Activated T-helper 1 cell treated with anti-CD3 and anti-CD28 coated beads, Interleukin-12 subunit alpha, Interleukin-12 subunit beta, Interleukin-2, Interleukin-4 antibody, amounts not matched to agents 30 ng/mL and 10 ng/mL and 1 ng/mL, durations not matched to agents 14 hours and 24 hours and 36 hours (primary cell): ENCODE data around the gene TAP2. TPM values are rescaled to one million over a fixed set of nuclear protein-coding genes. Genes with fewer than 3 reads are reported as not detected.

Experiments
- DNase-seq: peaks from one replicate; pipeline ENCODE4 v3.0.0; 2021; ENCODE audit warnings: low spot score
- H3K27ac Mint-ChIP-seq: one replicate; pipeline ENCODE4 v1.8.0; 2021; ENCODE audit warnings: mild to moderate bottlenecking, mixed read lengths
- H3K27me3 Mint-ChIP-seq: one replicate; pipeline ENCODE4 v1.8.0; 2022; ENCODE audit warnings: mild to moderate bottlenecking, moderate library complexity, mixed read lengths; ENCODE audit not compliant: insufficient read depth
- H3K36me3 Mint-ChIP-seq: one replicate; pipeline ENCODE4 v1.8.0; 2021; ENCODE audit warnings: low read depth, mixed read lengths
- H3K4me1 Mint-ChIP-seq: one replicate; pipeline ENCODE4 v1.8.0; 2021; ENCODE audit warnings: low read depth, mixed read lengths
- H3K4me3 Mint-ChIP-seq: one replicate; pipeline ENCODE4 v1.8.0; 2021; ENCODE audit warnings: mild to moderate bottlenecking, moderate library complexity, mixed read lengths
- H3K9me3 Mint-ChIP-seq: one replicate; pipeline ENCODE4 v1.8.0; 2021; ENCODE audit warnings: mixed read lengths
- intact Hi-C: fragments of 100-400 bp; cut with micrococcal nuclease; formaldehyde crosslinking; loops from one replicate; pipeline ENCODE4 v1.15.1; 2024
- total RNA-seq: library from RNA; stranded (reverse); gene quantifications from 2 replicates; pipeline ENCODE4 v1.2.3, GENCODE V29; 2022

Gene TAP2
- total RNA-seq, 1 donor from 2014 or later: 160 TPM

DNA sequence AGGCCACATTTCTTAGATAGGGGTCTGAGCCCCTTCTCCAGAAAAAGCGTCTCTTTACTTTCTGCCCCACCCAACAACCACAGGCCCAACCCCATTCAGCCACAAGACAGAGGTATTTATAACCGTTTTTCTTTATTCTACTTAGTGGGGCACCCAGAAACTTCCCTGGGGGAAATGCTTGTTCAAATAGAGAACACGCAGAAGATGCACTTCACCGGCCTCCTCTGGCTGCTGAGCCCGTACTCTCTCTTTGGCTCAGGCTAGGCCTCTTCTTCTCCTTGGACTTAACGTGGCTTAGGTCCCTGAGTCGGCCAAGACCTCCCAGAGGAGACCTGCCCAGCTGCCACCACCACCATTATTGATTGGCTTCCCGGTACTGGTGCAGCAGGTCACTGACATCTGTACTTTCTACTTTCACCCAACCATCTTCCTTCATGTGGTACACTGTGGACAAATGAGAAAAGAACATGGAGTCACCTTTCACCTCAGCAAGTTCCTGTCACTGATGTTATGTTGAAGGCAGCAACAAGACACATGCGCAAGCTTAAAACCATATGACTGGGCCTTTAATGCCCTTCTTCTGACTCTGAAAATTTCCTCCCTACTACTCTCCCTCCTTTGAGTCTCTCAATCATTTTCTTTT lies 2.2 kb upstream of the TAP2 start:
- Mint-ChIP-seq H3K27me3 (no peaks in the 10 kb centered on the region), H3K27ac (peak overlapping the region; percentile 88), H3K36me3 (peaks cover 70% of the 10 kb centered on the region), H3K4me3 (peak overlapping the region; percentile 93), H3K9me3 (no peaks in the 10 kb centered on the region), H3K4me1 (peaks cover 70% of the 10 kb centered on the region)
- DNase-seq: peak; percentile 25
- intact Hi-C loops: loop anchor here (5.0 to 10.0 kb wide), 3 partner anchors 472 to 1188 kb away; partner anchors contain the start of genes BAG6, CUTA, PHF1 and TAPBP

DNA sequence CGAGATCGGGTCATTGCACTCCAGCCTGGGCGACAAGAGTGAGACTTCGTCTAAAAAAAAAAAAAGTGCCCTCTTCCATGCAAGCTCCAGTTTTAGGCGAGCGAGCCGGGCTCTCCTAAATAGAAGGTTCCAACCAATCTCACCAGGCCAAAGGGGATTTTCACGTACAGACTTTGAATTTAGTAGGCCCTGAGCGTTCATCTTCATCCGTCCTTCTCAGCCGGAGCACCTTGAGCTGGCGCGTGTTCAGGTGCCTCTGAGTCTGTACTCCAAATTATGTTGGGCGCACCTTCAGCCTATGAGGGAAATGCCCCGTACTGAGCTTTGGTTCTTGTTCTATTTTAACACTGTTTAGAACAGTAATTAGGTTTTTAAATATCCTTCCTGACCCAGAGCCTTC lies 817 bp upstream of the TAP2 start:
- intact Hi-C loops: loop anchor here (2.0 kb wide), 1 partner anchor 55 kb away; no protein-coding TSS in a partner anchor
- no peak for DNase-seq
- peaks cover 72% of the 10 kb centered on the region for H3K36me3 Mint-ChIP-seq
- H3K4me3 Mint-ChIP-seq: peak overlapping the region; percentile 79
- H3K27me3 Mint-ChIP-seq: no peaks in the 10 kb centered on the region
- peaks cover 77% of the 10 kb centered on the region for H3K4me1 Mint-ChIP-seq
- H3K27ac Mint-ChIP-seq: peak overlapping the region; percentile 89
- H3K9me3 Mint-ChIP-seq: no peaks in the 10 kb centered on the region

DNA sequence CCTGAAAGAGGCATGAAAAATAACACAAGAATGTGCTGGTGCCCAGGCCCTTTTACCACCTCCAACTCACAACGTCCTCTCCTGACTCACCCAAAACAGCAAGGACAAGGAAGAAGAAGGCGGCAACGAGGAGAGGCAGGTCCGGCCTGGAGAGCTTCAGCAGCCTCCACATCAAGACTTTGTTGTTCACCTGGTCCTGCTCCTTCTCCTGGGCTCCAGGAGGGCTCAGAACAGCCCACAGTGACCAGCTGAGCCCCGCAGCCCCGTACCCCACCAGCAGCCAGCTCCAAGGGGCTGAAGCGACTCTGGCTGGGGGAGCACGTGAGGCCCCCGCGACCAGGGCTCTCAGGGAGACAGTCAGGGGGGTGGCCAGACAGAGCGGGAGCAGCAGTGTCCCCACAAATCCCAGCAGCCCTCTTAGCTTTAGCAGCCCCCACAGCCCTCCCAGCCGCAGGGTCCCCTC lies 857 bp downstream of the TAP2 start:
- Mint-ChIP-seq H3K9me3 (no peaks in the 10 kb centered on the region), H3K4me3 (peak overlapping the region; percentile 79), H3K27ac (peak overlapping the region; percentile 72), H3K27me3 (no peaks in the 10 kb centered on the region), H3K4me1 (peaks cover 88% of the 10 kb centered on the region), H3K36me3 (peaks cover 76% of the 10 kb centered on the region)
- intact Hi-C loops: loop anchor here (1.0 to 2.0 kb wide), 4 partner anchors 17 to 134 kb away; partner anchors contain the start of gene PSMB9
- no peak for DNase-seq

DNA sequence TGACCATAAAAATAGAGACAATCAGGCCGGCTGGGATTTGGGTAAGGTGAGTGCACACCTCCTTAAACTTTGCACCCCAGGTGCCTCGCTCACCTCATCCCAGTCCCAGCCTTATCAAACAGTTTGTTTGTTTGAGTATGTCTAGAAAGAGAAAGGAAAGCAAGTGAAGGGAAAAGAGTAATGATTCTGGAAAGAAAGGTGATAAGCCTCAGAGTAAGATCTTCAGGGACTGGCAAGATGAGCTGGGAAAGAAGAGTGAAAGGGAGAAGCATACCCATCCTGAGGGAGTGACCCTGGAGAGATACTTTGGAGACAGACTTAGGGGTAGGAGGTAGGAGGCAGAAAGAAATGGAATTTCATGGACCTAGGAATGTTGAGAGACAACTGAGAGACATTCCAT lies 1.7 kb downstream of the TAP2 start:
- Mint-ChIP-seq H3K36me3 (peaks cover 75% of the 10 kb centered on the region), H3K27ac (peak overlapping the region; percentile 72), H3K4me1 (peaks cover 88% of the 10 kb centered on the region), H3K4me3 (peak overlapping the region; percentile 79), H3K27me3 (no peaks in the 10 kb centered on the region), H3K9me3 (no peaks in the 10 kb centered on the region)
- DNase-seq: no peak
- intact Hi-C loops: no loop called here

DNA sequence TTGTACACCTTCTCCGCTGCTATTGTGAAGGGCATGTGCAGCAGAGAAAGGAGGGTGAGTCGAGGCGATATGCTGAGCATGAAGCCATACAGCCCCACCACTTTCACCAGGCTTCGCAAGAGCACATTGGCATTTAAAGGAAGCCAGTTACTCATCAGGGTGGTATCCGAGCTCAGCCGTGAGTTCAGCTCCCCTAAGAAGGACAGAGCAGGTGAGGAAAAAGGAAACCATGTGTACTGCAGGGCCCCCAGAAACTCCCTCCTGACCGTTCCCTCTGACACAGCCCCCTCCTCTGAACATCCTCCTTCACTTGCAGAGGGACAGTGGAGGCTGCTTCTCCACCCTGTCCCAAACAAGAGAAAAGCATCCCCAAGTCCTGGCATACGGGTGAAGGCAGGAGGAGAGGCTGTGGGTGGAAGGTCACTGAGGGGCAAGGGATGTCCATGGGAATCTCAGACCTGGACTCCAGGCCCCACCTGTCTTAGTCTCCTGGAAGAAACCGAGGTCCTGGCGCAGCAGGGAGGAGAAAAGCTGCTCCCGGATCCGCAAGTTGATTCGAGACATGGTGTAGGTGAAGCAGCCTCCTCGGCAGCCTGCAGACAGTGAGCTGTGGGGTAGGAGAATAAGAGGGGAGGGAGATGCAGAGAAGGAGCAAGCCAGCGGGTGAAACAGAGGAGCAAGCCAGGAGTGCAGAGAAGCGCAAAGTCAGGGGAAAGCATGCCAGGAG lies 3.2 kb downstream of the TAP2 start:
- Mint-ChIP-seq H3K27me3 (no peaks in the 10 kb centered on the region), H3K9me3 (no peaks in the 10 kb centered on the region), H3K27ac (peak overlapping the region; percentile 24), H3K36me3 (peaks cover 74% of the 10 kb centered on the region), H3K4me1 (peaks cover 88% of the 10 kb centered on the region), H3K4me3 (peak overlapping the region; percentile 79)
- no peak for DNase-seq
- intact Hi-C loops: no loop called here

DNA sequence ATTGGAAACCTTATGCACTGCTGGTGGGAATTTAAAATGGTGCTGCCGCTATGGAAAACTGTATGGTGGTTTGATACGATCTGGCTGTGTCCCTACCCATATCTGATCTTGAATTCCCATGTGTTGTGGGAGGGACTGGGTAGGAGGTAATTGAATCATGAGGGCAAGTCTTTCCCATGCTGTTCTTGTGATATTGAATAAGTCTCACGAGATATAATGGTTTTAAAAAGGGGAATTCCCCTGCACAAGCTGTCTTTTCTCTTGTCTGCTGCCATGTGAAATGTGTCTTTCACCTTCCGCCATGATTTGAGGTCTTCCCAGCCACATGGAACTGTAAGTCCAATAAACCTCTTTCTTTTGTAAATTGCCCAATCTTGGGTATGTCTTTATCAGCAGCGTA lies 4.9 kb downstream of the TAP2 start:
- H3K4me3 Mint-ChIP-seq: peak overlapping the region; percentile 34
- no peaks in the 10 kb centered on the region for H3K9me3 Mint-ChIP-seq
- peaks cover 82% of the 10 kb centered on the region for H3K36me3 Mint-ChIP-seq
- no peaks in the 10 kb centered on the region for H3K27me3 Mint-ChIP-seq
- no peak for DNase-seq
- peak overlapping the region; percentile 5 for H3K27ac Mint-ChIP-seq
- intact Hi-C loops: no loop called here
- H3K4me1 Mint-ChIP-seq: peaks cover 81% of the 10 kb centered on the region

DNA sequence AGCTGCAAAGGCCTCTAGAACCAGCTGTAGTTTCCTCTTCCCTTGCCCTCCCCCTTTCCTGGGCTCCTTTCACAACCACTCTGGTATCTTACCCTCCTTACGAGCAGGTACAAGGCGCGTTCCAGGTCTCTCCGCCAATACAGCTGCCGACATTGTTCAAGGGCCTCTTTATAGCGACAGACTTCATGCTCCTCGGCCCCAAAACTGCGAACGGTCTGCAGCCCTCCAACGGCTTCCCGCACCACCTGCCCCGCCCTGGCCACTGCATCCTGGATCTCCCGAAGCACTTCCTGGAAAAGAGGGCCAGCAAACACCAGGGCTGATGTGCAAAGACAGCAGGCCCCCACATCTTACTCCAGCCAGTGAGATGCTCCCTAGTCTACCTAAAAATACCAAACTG lies 6.0 kb downstream of the TAP2 start:
- Mint-ChIP-seq H3K4me1 (peaks cover 88% of the 10 kb centered on the region), H3K27me3 (no peaks in the 10 kb centered on the region), H3K9me3 (no peaks in the 10 kb centered on the region), H3K27ac (no peak overlapping the region), H3K4me3 (no peak overlapping the region), H3K36me3 (peaks cover 89% of the 10 kb centered on the region)
- DNase-seq: no peak
- intact Hi-C loops: no loop called here

DNA sequence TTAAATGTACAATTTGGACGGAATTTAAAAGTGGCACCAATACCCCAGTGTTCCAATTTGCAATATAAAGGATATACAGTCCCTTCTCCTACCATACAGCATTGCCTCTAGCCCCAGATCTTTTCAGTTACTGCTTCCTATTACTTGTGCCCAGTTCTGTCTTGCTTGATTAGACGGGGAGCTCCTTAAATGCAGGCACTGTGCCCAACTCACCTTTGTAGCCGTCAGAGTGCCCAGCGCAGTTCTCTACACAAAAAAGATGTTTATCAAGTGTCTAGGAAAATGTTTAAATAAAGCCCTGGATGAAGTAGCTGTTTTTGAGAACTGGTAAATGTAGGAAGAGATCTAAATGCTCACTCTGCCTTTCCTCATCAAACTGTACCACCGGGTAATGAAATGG lies 7.6 kb downstream of the TAP2 start:
- H3K4me3 Mint-ChIP-seq: no peak overlapping the region
- H3K9me3 Mint-ChIP-seq: no peaks in the 10 kb centered on the region
- peaks cover 88% of the 10 kb centered on the region for H3K4me1 Mint-ChIP-seq
- DNase-seq: no peak
- intact Hi-C loops: no loop called here
- peak overlapping the region; percentile 20 for H3K27ac Mint-ChIP-seq
- H3K36me3 Mint-ChIP-seq: peaks cover 85% of the 10 kb centered on the region
- no peaks in the 10 kb centered on the region for H3K27me3 Mint-ChIP-seq

DNA sequence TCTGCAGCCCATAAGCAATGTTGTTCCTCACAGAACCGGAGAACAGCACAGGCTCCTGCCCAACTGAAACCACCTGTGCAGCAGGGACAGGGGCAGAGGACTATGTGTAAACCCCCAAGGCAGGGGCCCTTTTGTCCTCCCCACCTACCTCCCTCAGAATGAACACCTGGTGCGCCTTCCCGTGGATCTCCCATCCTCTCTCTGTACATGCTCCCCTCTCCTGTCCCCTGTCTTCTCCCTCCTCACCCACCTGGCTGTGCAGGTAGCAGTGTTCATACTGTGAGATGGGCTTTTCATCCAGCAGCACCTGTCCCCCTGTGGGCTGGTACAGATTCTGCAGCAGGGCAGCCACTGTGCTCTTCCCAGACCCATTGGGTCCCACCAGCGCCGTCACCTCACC lies 8.5 kb downstream of the TAP2 start:
- no peaks in the 10 kb centered on the region for H3K9me3 Mint-ChIP-seq
- no peak for DNase-seq
- no peaks in the 10 kb centered on the region for H3K27me3 Mint-ChIP-seq
- peak overlapping the region; percentile 8 for H3K27ac Mint-ChIP-seq
- peaks cover 81% of the 10 kb centered on the region for H3K4me1 Mint-ChIP-seq
- intact Hi-C loops: no loop called here
- H3K4me3 Mint-ChIP-seq: no peak overlapping the region
- H3K36me3 Mint-ChIP-seq: peaks cover 76% of the 10 kb centered on the region

DNA sequence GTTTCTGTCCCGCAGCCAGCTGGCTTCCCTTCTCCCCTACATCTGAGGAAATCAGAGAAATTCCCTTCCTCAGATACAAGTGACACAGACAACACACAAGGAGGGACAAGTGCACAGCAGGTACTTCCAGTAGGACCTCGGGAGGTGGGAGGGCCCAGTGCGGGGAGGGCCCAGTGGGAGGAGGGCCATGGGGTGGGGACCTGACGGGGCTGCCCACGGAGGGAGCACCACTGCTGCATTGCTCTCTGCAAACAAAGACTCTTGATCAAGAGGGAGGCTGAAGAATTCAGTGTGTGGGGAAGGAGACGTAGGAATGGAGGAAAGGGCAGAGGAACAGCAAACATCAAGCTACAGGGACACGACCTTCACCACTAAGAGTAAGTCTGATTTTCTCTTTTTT lies 9.0 kb downstream of the TAP2 start:
- H3K27me3 Mint-ChIP-seq: no peaks in the 10 kb centered on the region
- H3K4me3 Mint-ChIP-seq: no peak overlapping the region
- no peaks in the 10 kb centered on the region for H3K9me3 Mint-ChIP-seq
- DNase-seq: no peak
- peaks cover 76% of the 10 kb centered on the region for H3K4me1 Mint-ChIP-seq
- intact Hi-C loops: no loop called here
- H3K27ac Mint-ChIP-seq: no peak overlapping the region
- peaks cover 70% of the 10 kb centered on the region for H3K36me3 Mint-ChIP-seq

DNA sequence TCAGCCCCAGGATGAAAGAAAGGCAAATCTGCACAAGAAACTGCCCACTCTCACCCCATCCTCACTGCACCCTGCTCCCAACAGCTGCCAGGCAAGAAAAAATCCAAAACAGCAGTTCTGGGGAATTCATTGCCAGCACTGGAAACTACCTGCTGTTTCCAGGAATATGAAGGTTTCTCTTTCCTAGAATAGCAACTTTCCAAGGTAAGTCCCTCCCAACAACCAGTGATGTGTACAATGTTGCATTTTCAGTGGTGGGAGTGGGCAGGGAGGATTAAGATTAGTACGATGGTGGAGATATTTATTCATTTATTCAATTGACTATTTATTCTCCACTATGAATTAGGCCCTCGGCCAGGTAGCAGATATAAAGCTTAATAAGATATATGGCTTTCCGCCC lies 11.5 kb downstream of the TAP2 start:
- Mint-ChIP-seq H3K4me3 (no peak overlapping the region), H3K4me1 (peaks cover 51% of the 10 kb centered on the region), H3K27ac (peak overlapping the region; percentile 50), H3K27me3 (no peaks in the 10 kb centered on the region), H3K9me3 (no peaks in the 10 kb centered on the region), H3K36me3 (peaks cover 49% of the 10 kb centered on the region)
- no peak for DNase-seq
- intact Hi-C loops: no loop called here

DNA sequence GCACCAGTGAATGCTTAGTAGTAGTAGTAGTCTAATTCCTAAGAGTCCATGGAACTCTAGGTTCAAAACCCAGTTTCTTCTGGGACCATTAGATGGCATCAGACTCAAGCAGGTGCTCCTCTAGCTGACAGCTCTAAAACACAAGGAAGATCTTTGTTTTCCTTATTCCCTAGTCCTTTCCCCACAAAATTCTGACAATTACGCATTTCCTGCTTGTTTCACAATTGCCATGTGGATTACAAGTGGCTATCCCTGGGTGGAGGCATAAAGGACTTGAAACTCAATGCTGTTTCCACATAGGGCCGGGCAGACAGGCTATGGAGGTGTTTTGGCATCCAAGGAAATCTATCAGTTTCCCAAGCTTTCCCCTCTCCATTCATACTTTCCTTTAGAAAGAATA lies 12.6 kb downstream of the TAP2 start:
- intact Hi-C loops: no loop called here
- no peaks in the 10 kb centered on the region for H3K27me3 Mint-ChIP-seq
- no peak overlapping the region for H3K4me3 Mint-ChIP-seq
- H3K36me3 Mint-ChIP-seq: peaks cover 40% of the 10 kb centered on the region
- DNase-seq: no peak
- peaks cover 40% of the 10 kb centered on the region for H3K4me1 Mint-ChIP-seq
- H3K9me3 Mint-ChIP-seq: no peaks in the 10 kb centered on the region
- no peak overlapping the region for H3K27ac Mint-ChIP-seq

DNA sequence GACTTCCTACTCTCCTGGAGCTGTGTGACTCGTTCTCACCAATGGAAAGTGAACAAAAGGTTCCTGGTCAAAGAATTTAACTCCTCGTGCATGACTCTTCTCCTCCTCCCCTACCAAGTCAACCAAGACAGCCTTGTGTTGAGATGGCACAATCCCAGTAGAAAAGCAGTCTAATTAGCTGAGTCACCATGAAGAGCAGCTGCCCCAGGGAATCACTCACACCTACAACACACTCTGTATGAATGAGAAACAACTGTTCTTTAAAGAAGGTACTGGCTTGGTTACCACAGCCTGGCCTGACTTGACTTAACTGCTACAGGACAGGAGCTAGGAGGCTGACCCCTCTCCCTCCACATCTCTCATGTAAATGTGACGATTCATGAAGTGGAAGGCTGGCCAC lies 18.8 kb downstream of the TAP2 start:
- Mint-ChIP-seq H3K4me1 (peaks cover 18% of the 10 kb centered on the region), H3K27ac (no peak overlapping the region), H3K27me3 (no peaks in the 10 kb centered on the region), H3K4me3 (no peak overlapping the region), H3K9me3 (no peaks in the 10 kb centered on the region), H3K36me3 (peaks cover 10% of the 10 kb centered on the region)
- DNase-seq: no peak
- intact Hi-C loops: no loop called here
